ENCODE data around the gene CTNNA2. TPM values are rescaled to one million over a fixed set of nuclear protein-coding genes. Genes with fewer than 3 reads are reported as not detected.

Gene CTNNA2
- polyA plus RNA-seq, 2 of the 4 experiments (the other 2 are of a cell fraction) = 0.50 to 0.94 TPM

GRCh38 chr2:79649531-79649930 lies 136.7 kb downstream of the CTNNA2 start:
- Histone ChIP-seq H3K4me2 (no peak overlapping the region), H3K4me1 (no peaks in the 10 kb centered on the region), H3K4me3 (no peak overlapping the region), H3K9me3 (no peaks in the 10 kb centered on the region), H3K27ac (no peak overlapping the region)
- CTCF ChIA-PET = no interaction called here
- no peak for FAIRE-seq
- 38% methylated on average over 3 of the region's 3 CpGs for WGBS (ENCODE audit: missing lambda C conversion rate)
- TF ChIP-seq CBX2 (IDR thresholded peaks at IDR 0.05; ENCODE audit: borderline replicate concordance, low read depth) (no peak), EP300 (IDR thresholded peaks at IDR 0.05) (no peak), JUN (IDR thresholded peaks at IDR 0.05) (no peak), KDM5A (IDR thresholded peaks at IDR 0.05) (no peak), ZSCAN20 (CRISPR knock-in tag; IDR thresholded peaks at IDR 0.05) (no peak), RAD21 (conservative IDR thresholded peaks at IDR 0.05 in 1 of 2, IDR thresholded peaks at IDR 0.05 in 1 of 2) (no peak), NR3C1 (IDR thresholded peaks at IDR 0.05) (no peak), JUNB (IDR thresholded peaks at IDR 0.05) (no peak), POLR2A (IDR thresholded peaks at IDR 0.05; ENCODE audit: low read length) (no peak), GATA3 (IDR thresholded peaks at IDR 0.05; ENCODE audit: borderline replicate concordance) (no peak), MYC (IDR thresholded peaks at IDR 0.05; ENCODE audit: borderline replicate concordance, low read length) (no peak), TP53 (CRISPR knock-in tag; IDR thresholded peaks at IDR 0.05) (no peak)
- TF ChIP-seq, protein P1, sequence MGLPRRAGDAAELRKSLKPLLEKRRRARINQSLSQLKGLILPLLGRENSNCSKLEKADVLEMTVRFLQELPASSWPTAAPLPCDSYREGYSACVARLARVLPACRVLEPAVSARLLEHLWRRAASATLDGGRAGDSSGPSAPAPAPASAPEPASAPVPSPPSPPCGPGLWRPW (IDR thresholded peaks at IDR 0.05) = no peak
- TF ChIP-seq, protein P2, sequence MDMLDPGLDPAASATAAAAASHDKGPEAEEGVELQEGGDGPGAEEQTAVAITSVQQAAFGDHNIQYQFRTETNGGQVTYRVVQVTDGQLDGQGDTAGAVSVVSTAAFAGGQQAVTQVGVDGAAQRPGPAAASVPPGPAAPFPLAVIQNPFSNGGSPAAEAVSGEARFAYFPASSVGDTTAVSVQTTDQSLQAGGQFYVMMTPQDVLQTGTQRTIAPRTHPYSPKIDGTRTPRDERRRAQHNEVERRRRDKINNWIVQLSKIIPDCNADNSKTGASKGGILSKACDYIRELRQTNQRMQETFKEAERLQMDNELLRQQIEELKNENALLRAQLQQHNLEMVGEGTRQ (IDR thresholded peaks at IDR 0.05) = no peak
- TF ChIP-seq, protein P3, sequence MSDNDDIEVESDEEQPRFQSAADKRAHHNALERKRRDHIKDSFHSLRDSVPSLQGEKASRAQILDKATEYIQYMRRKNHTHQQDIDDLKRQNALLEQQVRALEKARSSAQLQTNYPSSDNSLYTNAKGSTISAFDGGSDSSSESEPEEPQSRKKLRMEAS (IDR thresholded peaks at IDR 0.05) = no peak
- no peak for ATAC-seq
- POLR2A ChIA-PET = no interaction called here
- no peak for DNase-seq (ENCODE audit: low read depth in 1 of 2, low spot score in 1 of 2)

DNA sequence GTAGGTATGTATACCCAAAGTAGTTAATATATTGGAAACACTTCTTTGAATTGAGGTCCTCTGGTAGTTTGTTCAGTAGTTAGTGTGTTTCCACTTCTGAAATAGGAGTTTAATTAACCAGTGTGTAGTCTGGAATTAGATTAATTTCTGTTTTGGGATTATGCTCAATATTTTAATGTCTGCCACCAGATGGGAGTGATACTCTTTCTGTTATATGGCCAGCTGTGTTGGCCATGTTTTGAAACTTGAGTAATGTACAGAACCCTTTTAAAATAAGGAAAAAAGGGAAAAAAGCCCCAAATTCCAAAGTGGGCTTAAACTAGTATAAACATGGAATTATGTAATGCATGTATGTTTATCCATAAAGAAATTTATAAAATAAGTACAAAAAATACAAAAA lies 147.7 kb downstream of the CTNNA2 start:
- no peak for FAIRE-seq
- no peak for DNase-seq (ENCODE audit: low read depth in 1 of 2, low spot score in 1 of 2)
- TF ChIP-seq RAD21 (conservative IDR thresholded peaks at IDR 0.05 in 1 of 2, IDR thresholded peaks at IDR 0.05 in 1 of 2) = peak in 1 of 2 experiments; percentile 32; a peak in 1 of 5 replicates
- TF ChIP-seq, protein P2 (IDR thresholded peaks at IDR 0.05) = no peak
- H3K4me3 ChIP-seq = no peak overlapping the region
- CTCF ChIA-PET = interaction anchor here (1.0 kb wide), 1 partner anchor 11 kb away, joined by 3 read pairs; no protein-coding TSS in a partner anchor
- no peaks in the 10 kb centered on the region; the same call in 2 of the 3 replicates for H3K9me3 ChIP-seq
- POLR2A ChIA-PET = no interaction called here
- no peak for ATAC-seq
- no peak overlapping the region for H3K4me2 ChIP-seq
- no peaks in the 10 kb centered on the region for H3K4me1 ChIP-seq
- no peak overlapping the region for H3K27ac ChIP-seq

DNA sequence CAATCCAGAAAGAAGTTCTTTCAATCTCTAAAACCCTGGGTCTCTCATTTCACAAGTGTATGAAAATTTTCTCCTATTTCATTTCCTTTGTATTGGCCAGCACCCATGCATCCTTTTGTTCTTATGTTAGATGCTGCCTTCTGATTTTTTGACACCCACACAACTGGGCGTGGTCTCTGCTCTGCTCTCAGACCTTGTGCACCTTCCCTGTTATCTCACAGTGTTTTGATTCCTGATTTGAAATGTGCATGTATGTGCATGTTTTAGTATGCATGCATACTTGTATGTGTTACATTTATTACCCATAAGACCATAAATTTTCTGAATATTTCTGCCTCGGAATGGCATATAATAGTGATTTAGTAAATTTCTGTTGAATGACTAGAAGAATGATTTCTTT lies 152.2 kb downstream of the CTNNA2 start:
- FAIRE-seq (no peak), ATAC-seq (no peak), DNase-seq (ENCODE audit: low read depth in 1 of 2, low spot score in 1 of 2) (no peak)
- Histone ChIP-seq H3K4me1 (no peaks in the 10 kb centered on the region), H3K27ac (no peak overlapping the region), H3K4me3 (no peak overlapping the region), H3K9me3 (no peaks in the 10 kb centered on the region), H3K4me2 (no peak overlapping the region)
- ChIA-PET POLR2A (no interaction called here), CTCF (interaction anchor here (1.1 kb wide), 1 partner anchor 10 kb away, joined by 3 read pairs; no protein-coding TSS in a partner anchor)
- 30% methylated on average over 2 of the region's 2 CpGs for WGBS (ENCODE audit: missing lambda C conversion rate)
- TF ChIP-seq JUNB (IDR thresholded peaks at IDR 0.05) = no peak
- TF ChIP-seq PHF8 (IDR thresholded peaks at IDR 0.05; ENCODE audit: borderline replicate concordance, low read depth) = no peak
- no peak for TF ChIP-seq CHD2 (IDR thresholded peaks at IDR 0.05; ENCODE audit: low read length, partially characterized antibody)
- TF ChIP-seq, protein P4, sequence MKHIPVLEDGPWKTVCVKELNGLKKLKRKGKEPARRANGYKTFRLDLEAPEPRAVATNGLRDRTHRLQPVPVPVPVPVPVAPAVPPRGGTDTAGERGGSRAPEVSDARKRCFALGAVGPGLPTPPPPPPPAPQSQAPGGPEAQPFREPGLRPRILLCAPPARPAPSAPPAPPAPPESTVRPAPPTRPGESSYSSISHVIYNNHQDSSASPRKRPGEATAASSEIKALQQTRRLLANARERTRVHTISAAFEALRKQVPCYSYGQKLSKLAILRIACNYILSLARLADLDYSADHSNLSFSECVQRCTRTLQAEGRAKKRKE (CRISPR knock-in tag; IDR thresholded peaks at IDR 0.05; ENCODE audit: low read depth) = no peak
- TF ChIP-seq E2F6 (IDR thresholded peaks at IDR 0.05; ENCODE audit: borderline replicate concordance, low read depth) = no peak
- no peak for TF ChIP-seq KDM5A (IDR thresholded peaks at IDR 0.05)
- TF ChIP-seq HDAC2 (IDR thresholded peaks at IDR 0.05) = no peak
- TF ChIP-seq RAD21 (conservative IDR thresholded peaks at IDR 0.05 in 1 of 2, IDR thresholded peaks at IDR 0.05 in 1 of 2) = no peak
- no peak for TF ChIP-seq SREBF2 (IDR thresholded peaks at IDR 0.05)
- no peak for TF ChIP-seq ELK1 (IDR thresholded peaks at IDR 0.05; ENCODE audit: low read depth, low read length)
- TF ChIP-seq RARB (CRISPR knock-in tag; IDR thresholded peaks at IDR 0.05) = no peak
- no peak for TF ChIP-seq RCOR1 (IDR thresholded peaks at IDR 0.05; ENCODE audit: low read depth, low read length)
- no peak for TF ChIP-seq CBX8 (IDR thresholded peaks at IDR 0.05)
- TF ChIP-seq, protein P5, sequence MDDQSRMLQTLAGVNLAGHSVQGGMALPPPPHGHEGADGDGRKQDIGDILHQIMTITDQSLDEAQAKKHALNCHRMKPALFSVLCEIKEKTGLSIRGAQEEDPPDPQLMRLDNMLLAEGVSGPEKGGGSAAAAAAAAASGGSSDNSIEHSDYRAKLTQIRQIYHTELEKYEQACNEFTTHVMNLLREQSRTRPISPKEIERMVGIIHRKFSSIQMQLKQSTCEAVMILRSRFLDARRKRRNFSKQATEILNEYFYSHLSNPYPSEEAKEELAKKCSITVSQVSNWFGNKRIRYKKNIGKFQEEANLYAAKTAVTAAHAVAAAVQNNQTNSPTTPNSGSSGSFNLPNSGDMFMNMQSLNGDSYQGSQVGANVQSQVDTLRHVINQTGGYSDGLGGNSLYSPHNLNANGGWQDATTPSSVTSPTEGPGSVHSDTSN (IDR thresholded peaks at IDR 0.05) = no peak
- TF ChIP-seq ZFP36 (IDR thresholded peaks at IDR 0.05; ENCODE audit: borderline replicate concordance, partially characterized antibody) = no peak
- no peak for TF ChIP-seq FOXS1 (CRISPR knock-in tag; IDR thresholded peaks at IDR 0.05)
- TF ChIP-seq NFE2L2 (conservative IDR thresholded peaks at IDR 0.05; ENCODE audit: low read length) = no peak
- TF ChIP-seq MAZ (IDR thresholded peaks at IDR 0.05; ENCODE audit: borderline replicate concordance, low read depth, low read length) = no peak

Data from A549 (cell line).